ENCODE results near the gene ARID5B.

Gene ARID5B

GRCh38 chr10:61992059-61992460 lies 90.6 kb downstream of the ARID5B start:
- DNase-seq = no peak

GRCh38 chr10:61992671-61993668 lies 91.5 kb downstream of the ARID5B start:
- no peak for DNase-seq

- DNase-seq = no peak
These were observed 92.4 kb downstream of the ARID5B start for GRCh38 chr10:61993711-61994401.

GRCh38 chr10:61994405-61995219 lies 93.1 kb downstream of the ARID5B start:
- DNase-seq = no peak

- DNase-seq = no peak
These were observed 93.7 kb downstream of the ARID5B start for GRCh38 chr10:61995220-61995503.

GRCh38 chr10:61998937-61999336 lies 97.4 kb downstream of the ARID5B start:
- no peak for DNase-seq

- no peak for DNase-seq
These were observed 98.6 kb downstream of the ARID5B start for GRCh38 chr10:62000037-62000603.

GRCh38 chr10:62000726-62001125 lies 99.2 kb downstream of the ARID5B start:
- no peak for DNase-seq

- DNase-seq = no peak
These were observed 100.4 kb downstream of the ARID5B start for GRCh38 chr10:62001898-62002297.

- DNase-seq = no peak
These were observed 101.3 kb downstream of the ARID5B start for GRCh38 chr10:62002753-62003152.

- DNase-seq = no peak
These were observed 102.5 kb downstream of the ARID5B start for GRCh38 chr10:62004042-62004441.

GRCh38 chr10:62005281-62005680 lies 103.8 kb downstream of the ARID5B start:
- DNase-seq = no peak

GRCh38 chr10:62005687-62006086 lies 104.2 kb downstream of the ARID5B start:
- DNase-seq = no peak

- DNase-seq = no peak
These were observed 105.6 kb downstream of the ARID5B start for GRCh38 chr10:62007145-62007544.

GRCh38 chr10:62008196-62008595 lies 106.7 kb downstream of the ARID5B start:
- DNase-seq = no peak

GRCh38 chr10:62008946-62009345 lies 107.4 kb downstream of the ARID5B start:
- DNase-seq = no peak

- no peak for DNase-seq
These were observed 108.9 kb downstream of the ARID5B start for GRCh38 chr10:62010366-62010765.

GRCh38 chr10:62011558-62011957 lies 110.1 kb downstream of the ARID5B start:
- DNase-seq = no peak

GRCh38 chr10:62012318-62012717 lies 110.8 kb downstream of the ARID5B start:
- no peak for DNase-seq

GRCh38 chr10:62014510-62014909 lies 113.0 kb downstream of the ARID5B start:
- no peak for DNase-seq

- no peak for DNase-seq
These were observed 114.5 kb downstream of the ARID5B start for GRCh38 chr10:62015994-62016393.

- no peak for DNase-seq
These were observed 115.4 kb downstream of the ARID5B start for GRCh38 chr10:62016623-62017490.
